Mucosa of rectum (tissue), 2 donors: ENCODE data around the gene NPW.

Experiments used
- H3K27ac ChIP-seq, 2 donors: one replicate each; pipeline ENCODE4 v1.7.0; 2013; ENCODE audit warnings: inconsistent platforms in 2 of 2, low read depth in 2 of 2, low read length in 2 of 2
- H3K27me3 ChIP-seq, 2 donors: one replicate each; pipeline ENCODE4 v1.7.0; 2013; ENCODE audit warnings: low read length in 2 of 2; ENCODE audit not compliant: control insufficient read depth in 2 of 2, insufficient read depth in 2 of 2
- H3K36me3 ChIP-seq, 2 donors: one replicate each; pipeline ENCODE4 v1.7.0; 2013; ENCODE audit warnings: low read length in 2 of 2; ENCODE audit not compliant: control insufficient read depth in 2 of 2, insufficient read depth in 2 of 2
- H3K4me1 ChIP-seq, 2 donors: one replicate each; pipeline ENCODE4 v1.7.0; 2013; ENCODE audit warnings: low read length in 2 of 2, mild to moderate bottlenecking in 1 of 2; ENCODE audit not compliant: control insufficient read depth in 2 of 2, insufficient read depth in 2 of 2
- H3K4me3 ChIP-seq, 2 donors: one replicate each; pipeline ENCODE4 v1.7.0; 2013; ENCODE audit warnings: low read length in 2 of 2
- H3K9ac ChIP-seq, 2 donors: one replicate each; pipeline ENCODE4 v1.7.0; 2013; ENCODE audit warnings: low read length in 2 of 2, low read depth in 1 of 2, mild to moderate bottlenecking in 1 of 2
- H3K9me3 ChIP-seq, 2 donors: one replicate each; pipeline ENCODE4 v1.7.0; 2013; ENCODE audit warnings: low read length in 2 of 2; ENCODE audit not compliant: control insufficient read depth in 2 of 2
- donor health status: healthy.
- donor health status: Normal muscosa, but diverticular disease.

NPW gene

GRCh38 chr16:2053211-2053610 lies 33.6 kb downstream of the NPW start:
- Histone ChIP-seq H3K9ac (no peak overlapping the region), H3K27me3 (no peaks in the 10 kb centered on the region), H3K36me3 (peaks cover 27 to 37% of the 10 kb centered on the region in 2 donors), H3K9me3 (no peaks in the 10 kb centered on the region), H3K27ac (no peak overlapping the region), H3K4me3 (no peak overlapping the region), H3K4me1 (peaks cover 15 to 21% of the 10 kb centered on the region in 2 donors)

- H3K4me3 ChIP-seq, result no peak overlapping the region
- H3K27ac ChIP-seq, result peak overlapping the region in 1 of 2 donors; percentile 85
- peak overlapping the region in 1 of 2 donors; percentile 77 for H3K9ac ChIP-seq
- peaks cover 27 to 40% of the 10 kb centered on the region in 2 donors for H3K36me3 ChIP-seq
- peaks cover 8 to 14% of the 10 kb centered on the region in 2 donors for H3K4me1 ChIP-seq
- no peaks in the 10 kb centered on the region for H3K27me3 ChIP-seq
- no peaks in the 10 kb centered on the region for H3K9me3 ChIP-seq
Observed at GRCh38 chr16:2053897-2054296, 34.3 kb downstream of the NPW start.

GRCh38 chr16:2054543-2055245 lies 35.1 kb downstream of the NPW start:
- peak overlapping the region; percentile 64 to 85 for H3K27ac ChIP-seq
- H3K36me3 ChIP-seq, result peaks cover 27 to 40% of the 10 kb centered on the region in 2 donors
- no peaks in the 10 kb centered on the region for H3K27me3 ChIP-seq
- no peaks in the 10 kb centered on the region for H3K9me3 ChIP-seq
- peaks cover 8 to 14% of the 10 kb centered on the region in 2 donors for H3K4me1 ChIP-seq
- peak overlapping the region; percentile 0 to 9 for H3K4me3 ChIP-seq
- peak overlapping the region; percentile 20 to 77 for H3K9ac ChIP-seq

GRCh38 chr16:2056077-2056476 lies 36.5 kb downstream of the NPW start:
- no peaks in the 10 kb centered on the region for H3K9me3 ChIP-seq
- no peak overlapping the region for H3K4me3 ChIP-seq
- H3K36me3 ChIP-seq, result peaks cover 36 to 43% of the 10 kb centered on the region in 2 donors
- H3K4me1 ChIP-seq, result peaks cover 8 to 14% of the 10 kb centered on the region in 2 donors
- no peaks in the 10 kb centered on the region for H3K27me3 ChIP-seq
- no peak overlapping the region for H3K27ac ChIP-seq
- no peak overlapping the region for H3K9ac ChIP-seq

GRCh38 chr16:2056681-2057407 lies 37.3 kb downstream of the NPW start:
- peaks cover 40 to 44% of the 10 kb centered on the region in 2 donors for H3K36me3 ChIP-seq
- H3K4me1 ChIP-seq, result peaks cover 8 to 14% of the 10 kb centered on the region in 2 donors
- H3K9me3 ChIP-seq, result no peaks in the 10 kb centered on the region
- no peaks in the 10 kb centered on the region for H3K27me3 ChIP-seq
- H3K9ac ChIP-seq, result no peak overlapping the region
- no peak overlapping the region for H3K4me3 ChIP-seq
- no peak overlapping the region for H3K27ac ChIP-seq

- Histone ChIP-seq H3K4me3 (no peak overlapping the region), H3K4me1 (peaks cover 8 to 14% of the 10 kb centered on the region in 2 donors), H3K9ac (no peak overlapping the region), H3K27me3 (no peaks in the 10 kb centered on the region), H3K27ac (no peak overlapping the region), H3K9me3 (no peaks in the 10 kb centered on the region), H3K36me3 (peaks cover 39 to 44% of the 10 kb centered on the region in 2 donors)
Observed at GRCh38 chr16:2057438-2057837, 37.9 kb downstream of the NPW start.

GRCh38 chr16:2058420-2058819 lies 38.8 kb downstream of the NPW start:
- Histone ChIP-seq H3K36me3 (peaks cover 42 to 43% of the 10 kb centered on the region in 2 donors), H3K27me3 (no peaks in the 10 kb centered on the region), H3K4me3 (no peak overlapping the region), H3K9ac (no peak overlapping the region), H3K27ac (no peak overlapping the region), H3K4me1 (peaks cover 8 to 14% of the 10 kb centered on the region in 2 donors), H3K9me3 (no peaks in the 10 kb centered on the region)

- Histone ChIP-seq H3K9me3 (no peaks in the 10 kb centered on the region), H3K36me3 (peaks cover 39 to 43% of the 10 kb centered on the region in 2 donors), H3K27ac (no peak overlapping the region), H3K27me3 (no peaks in the 10 kb centered on the region), H3K9ac (no peak overlapping the region), H3K4me1 (peaks cover 8 to 14% of the 10 kb centered on the region in 2 donors), H3K4me3 (no peak overlapping the region)
Observed at GRCh38 chr16:2058872-2059271, 39.3 kb downstream of the NPW start.

- H3K9ac ChIP-seq, result no peak overlapping the region
Observed at GRCh38 chr16:2060346-2060745, 40.8 kb downstream of the NPW start.

GRCh38 chr16:2061023-2061422 lies 41.4 kb downstream of the NPW start:
- H3K4me3 ChIP-seq, result no peak overlapping the region
- H3K36me3 ChIP-seq, result peaks cover 54 to 57% of the 10 kb centered on the region in 2 donors
- no peak overlapping the region for H3K9ac ChIP-seq
- no peaks in the 10 kb centered on the region for H3K4me1 ChIP-seq
- no peak overlapping the region for H3K27ac ChIP-seq
- H3K27me3 ChIP-seq, result no peaks in the 10 kb centered on the region
- H3K9me3 ChIP-seq, result no peaks in the 10 kb centered on the region

More at GRCh38 chr16:2060346-2060745, 40.8 kb downstream of the NPW start:
- H3K4me3 ChIP-seq, result no peak overlapping the region
- H3K27me3 ChIP-seq, result no peaks in the 10 kb centered on the region
- H3K9me3 ChIP-seq, result no peaks in the 10 kb centered on the region
- H3K27ac ChIP-seq, result no peak overlapping the region
- H3K4me1 ChIP-seq, result peaks cover 0 to under 1% of the 10 kb centered on the region in 2 donors
- H3K36me3 ChIP-seq, result peaks cover 47 to 50% of the 10 kb centered on the region in 2 donors
